A549 (cell line): ENCODE results near the gene SF3B4.

Experiments used
- CEBPB ChIP-seq, 2 experiments: fragments of >200 bp in 1 of 2; sonication (Bioruptor Twin) in 1 of 2; formaldehyde crosslinking in 1 of 2; IDR thresholded peaks; 2 replicates each; pipeline ENCODE4 v1.6.1; 2012 to 2016
- CTCF ChIP-seq: fragments of >200 bp; sonication (Bioruptor Twin); formaldehyde crosslinking; IDR thresholded peaks from 3 replicates; pipeline ENCODE4 v1.5.1; 2016
- ELK1 ChIP-seq: fragments of 150-350 bp; IDR thresholded peaks from 2 replicates; pipeline ENCODE4 v1.6.1; 2014; ENCODE audit warnings: low read depth, mild to moderate bottlenecking, low read length
- EP300 ChIP-seq, 2 experiments: fragments of >200 bp; sonication (Bioruptor Twin); formaldehyde crosslinking; IDR thresholded peaks; 2 replicates in 1 of 2; 3 replicates in 1 of 2; pipeline ENCODE4 v1.6.1; 2016 to 2017
- ESRRA ChIP-seq: fragments of 150-350 bp; IDR thresholded peaks from 2 replicates; pipeline ENCODE4 v1.6.1; 2014; ENCODE audit warnings: mild to moderate bottlenecking, low read length, borderline replicate concordance
- FOXS1 ChIP-seq: fragments of 250-450 bp; sonication (Bioruptor Pico); IDR thresholded peaks from 2 replicates; pipeline ENCODE4 v1.5.0; 2020; ENCODE audit warnings: mild to moderate bottlenecking, moderate library complexity
- HOXA7 ChIP-seq: fragments of 250-450 bp; sonication (Bioruptor Pico); IDR thresholded peaks from 2 replicates; pipeline ENCODE4 v1.5.0; 2020; ENCODE audit warnings: mild to moderate bottlenecking, moderate library complexity
- JUNB ChIP-seq: fragments of >200 bp; sonication (Bioruptor Twin); formaldehyde crosslinking; IDR thresholded peaks from 2 replicates; pipeline ENCODE4 v1.6.1; 2016
- PHF8 ChIP-seq: fragments of 200-600 bp; sonication (generic); IDR thresholded peaks from 2 replicates; pipeline ENCODE4 v1.6.1; 2016; ENCODE audit warnings: low read depth, mild to moderate bottlenecking, antibody characterized with exemption, moderate library complexity, borderline replicate concordance
- POLR2A ChIP-seq: IDR thresholded peaks from 2 replicates; pipeline ENCODE4 v1.6.1; 2012; ENCODE audit warnings: mild to moderate bottlenecking, low read length
- USF2 ChIP-seq: fragments of 450-650 bp; IDR thresholded peaks from 2 replicates; pipeline ENCODE4 v1.6.1; 2014; ENCODE audit warnings: antibody characterized with exemption

- TF ChIP-seq CTCF: no peak
- TF ChIP-seq EP300 (IDR thresholded peaks at IDR 0.05): no peak
- TF ChIP-seq ESRRA: no peak
- TF ChIP-seq CEBPB (IDR thresholded peaks at IDR 0.05): no peak
- TF ChIP-seq FOXS1 (CRISPR knock-in tag): no peak
- no peak for TF ChIP-seq POLR2A
- no peak for TF ChIP-seq ELK1
- TF ChIP-seq USF2: no peak
- no peak for TF ChIP-seq JUNB
- no peak for TF ChIP-seq HOXA7 (CRISPR knock-in tag)
- TF ChIP-seq PHF8: no peak
Observed at GRCh38 chr1:149879556-149879955, 48.0 kb downstream of the SF3B4 start.
